GM13977 (cell line): Measurements from ENCODE around the gene RABGGTA.

Source experiments
- DNase-seq: peaks from one replicate; pipeline ENCODE4 v3.0.0; 2012; ENCODE audit warnings: low spot score
- CTCF ChIP-seq: IDR thresholded peaks from 2 replicates; pipeline ENCODE4 v1.5.1; 2012; ENCODE audit warnings: mild to moderate bottlenecking, control low read depth; ENCODE audit not compliant: insufficient read depth; ENCODE audit errors: extremely low read depth, missing control alignments
- in situ Hi-C: fragments of 300-500 bp; cut with MboI; formaldehyde crosslinking; loops from one replicate; pipeline ENCODE4 v1.12.0; 2022; ENCODE audit warnings: low sequenced_read_pairs, low pct_unique_long_range_greater_than_20kb, mixed read lengths, inconsistent platforms; ENCODE audit not compliant: unreplicated experiment

Gene RABGGTA

GRCh38 chr14:24271134-24271833 lies at the start of gene RABGGTA:
TSS of gene RABGGTA (minus strand) at chr14:24271597. CDS start at chr14:24271115, 482 bp downstream.
- in situ Hi-C loops: no loop called here
- TF ChIP-seq CTCF: peak; percentile 96
- DNase-seq: peak; percentile 97

- no peak for DNase-seq
- in situ Hi-C loops: no loop called here
- TF ChIP-seq CTCF: no peak
These were observed 45.9 kb upstream of the RABGGTA start for GRCh38 chr14:24317141-24317928.

- DNase-seq: no peak
- TF ChIP-seq CTCF: no peak
- in situ Hi-C loops: no loop called here
These were observed 45.2 kb upstream of the RABGGTA start for GRCh38 chr14:24316597-24316950.

GRCh38 chr14:24315807-24316596 lies 44.6 kb upstream of the RABGGTA start:
- DNase-seq: no peak
- in situ Hi-C loops: no loop called here
- no peak for TF ChIP-seq CTCF

- in situ Hi-C loops: no loop called here
- TF ChIP-seq CTCF: no peak
- DNase-seq: no peak
These were observed 43.9 kb upstream of the RABGGTA start for GRCh38 chr14:24315243-24315806.
